Esophagus muscularis mucosa (tissue), 4 donors: ENCODE results near the gene MUSTN1.

Source experiments
- CTCF ChIP-seq, 3 experiments: fragments of 200-600 bp in 2 of 3; fragments of 450-650 bp in 1 of 3; sonication (generic) in 2 of 3; IDR thresholded peaks; one replicate each; pipeline ENCODE4 v1.5.1; 2017 to 2019; ENCODE audit warnings: antibody characterized with exemption in 3 of 3, mild to moderate bottlenecking in 2 of 3, moderate library complexity in 1 of 3
- EP300 ChIP-seq: sonication (generic); formaldehyde crosslinking; IDR thresholded peaks from one replicate; pipeline ENCODE4 v1.6.1; 2017; ENCODE audit warnings: antibody characterized with exemption
- POLR2A ChIP-seq: fragments of 450-650 bp; IDR thresholded peaks from one replicate; pipeline ENCODE4 v1.6.1; 2017; ENCODE audit warnings: antibody characterized with exemption, moderate library complexity, mild to moderate bottlenecking, low read depth

- TF ChIP-seq CTCF (IDR thresholded peaks at IDR 0.05) (no peak), POLR2A (no peak), EP300 (no peak)
Measured at GRCh38 chr3:52798376-52798977, 36.3 kb downstream of the MUSTN1 start.
